GM12801 (cell line): ENCODE measurements around the gene LUZP1.

Source experiments
- TF ChIP-seq, protein P1 (sequence below): IDR thresholded peaks from one replicate; pipeline ENCODE4 v1.5.1; 2011; ENCODE audit warnings: control low read depth; ENCODE audit not compliant: insufficient read length; ENCODE audit errors: extremely low read depth

The LUZP1 gene

DNA sequence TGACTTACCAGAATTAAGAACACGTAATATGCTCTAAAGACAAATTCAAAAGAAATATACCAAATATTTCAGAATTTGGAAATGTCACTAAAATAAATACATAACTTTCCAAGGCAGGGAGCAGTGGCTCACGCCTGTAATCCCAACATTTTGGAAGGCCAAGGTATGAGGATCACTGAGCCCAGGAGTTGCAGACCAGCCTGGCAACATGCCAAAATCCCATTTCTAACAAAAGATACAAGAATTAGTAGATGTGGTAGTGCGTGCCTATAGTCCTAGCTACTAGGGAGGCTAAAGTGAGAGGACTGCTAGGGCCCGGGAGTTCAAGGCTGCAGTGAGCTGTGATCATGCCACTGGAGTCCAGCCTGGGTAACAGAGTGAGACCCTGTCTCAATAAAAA is 11.7 kb downstream of the LUZP1 start:
- TF ChIP-seq, protein P1, sequence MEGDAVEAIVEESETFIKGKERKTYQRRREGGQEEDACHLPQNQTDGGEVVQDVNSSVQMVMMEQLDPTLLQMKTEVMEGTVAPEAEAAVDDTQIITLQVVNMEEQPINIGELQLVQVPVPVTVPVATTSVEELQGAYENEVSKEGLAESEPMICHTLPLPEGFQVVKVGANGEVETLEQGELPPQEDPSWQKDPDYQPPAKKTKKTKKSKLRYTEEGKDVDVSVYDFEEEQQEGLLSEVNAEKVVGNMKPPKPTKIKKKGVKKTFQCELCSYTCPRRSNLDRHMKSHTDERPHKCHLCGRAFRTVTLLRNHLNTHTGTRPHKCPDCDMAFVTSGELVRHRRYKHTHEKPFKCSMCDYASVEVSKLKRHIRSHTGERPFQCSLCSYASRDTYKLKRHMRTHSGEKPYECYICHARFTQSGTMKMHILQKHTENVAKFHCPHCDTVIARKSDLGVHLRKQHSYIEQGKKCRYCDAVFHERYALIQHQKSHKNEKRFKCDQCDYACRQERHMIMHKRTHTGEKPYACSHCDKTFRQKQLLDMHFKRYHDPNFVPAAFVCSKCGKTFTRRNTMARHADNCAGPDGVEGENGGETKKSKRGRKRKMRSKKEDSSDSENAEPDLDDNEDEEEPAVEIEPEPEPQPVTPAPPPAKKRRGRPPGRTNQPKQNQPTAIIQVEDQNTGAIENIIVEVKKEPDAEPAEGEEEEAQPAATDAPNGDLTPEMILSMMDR: no peak

GRCh38 chr1:23152966-23153684 is 15.5 kb downstream of the LUZP1 start:
- TF ChIP-seq, protein P1: no peak

- TF ChIP-seq, protein P1: no peak
These were observed 17.9 kb downstream of the LUZP1 start for GRCh38 chr1:23150742-23151141.

GRCh38 chr1:23150125-23150524 is 18.5 kb downstream of the LUZP1 start:
- TF ChIP-seq, protein P1: no peak

GRCh38 chr1:23149114-23149513 is 19.5 kb downstream of the LUZP1 start:
- TF ChIP-seq, protein P1: no peak

DNA sequence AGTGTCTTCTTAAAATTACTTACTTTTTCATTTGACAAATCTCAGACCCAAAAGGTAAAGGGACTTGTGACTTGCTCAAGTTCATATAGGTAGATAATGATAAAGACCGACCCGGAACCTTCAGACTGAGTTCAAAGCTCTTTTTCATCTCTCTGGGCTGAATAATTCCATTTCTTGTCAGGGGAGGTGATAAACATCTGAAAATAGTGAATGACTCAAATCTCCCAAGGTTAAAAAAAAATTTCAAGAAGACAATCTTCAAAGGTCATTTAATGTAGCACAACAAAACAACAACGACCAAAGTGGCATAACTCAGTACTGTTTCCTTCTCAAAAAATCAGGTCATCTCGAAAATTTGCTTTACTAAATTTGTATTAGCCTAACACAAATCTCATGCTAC is 20.6 kb downstream of the LUZP1 start:
- TF ChIP-seq, protein P1: no peak

DNA sequence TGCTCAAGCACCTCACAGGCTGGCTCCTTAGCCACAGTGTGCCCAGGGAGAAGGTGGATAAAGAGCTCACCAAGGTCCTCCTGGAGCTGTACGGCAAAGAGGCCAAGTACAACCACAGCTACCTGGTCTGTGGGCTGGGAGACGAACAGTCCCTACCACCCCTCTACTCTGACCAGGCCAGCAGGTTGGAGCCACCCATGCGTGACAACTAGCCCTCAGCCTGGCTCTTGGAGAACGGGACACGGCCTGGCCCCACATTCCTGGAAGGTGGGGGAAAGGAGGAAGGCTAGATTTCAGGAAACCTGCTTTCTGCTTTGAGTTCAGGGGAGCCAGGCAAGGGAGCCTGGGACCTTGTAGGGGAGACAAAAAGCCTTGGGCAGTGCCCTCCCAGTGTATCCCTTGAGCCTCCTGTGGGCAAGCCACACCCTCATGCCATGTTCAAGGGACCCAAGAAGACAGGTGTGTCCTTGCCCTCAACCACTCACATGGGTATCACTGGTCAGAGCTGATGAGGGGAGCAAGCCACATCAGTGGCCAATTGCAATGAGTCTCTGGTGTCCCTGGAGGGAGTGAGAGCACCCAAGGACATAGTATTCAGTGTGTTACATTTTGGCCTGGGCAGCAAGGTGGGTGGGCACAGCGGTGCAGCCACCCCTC is 27.6 kb downstream of the LUZP1 start:
- TF ChIP-seq, protein P1: no peak
